ENCODE data around the gene HNRNPM. TPM values are rescaled to one million over a fixed set of nuclear protein-coding genes. Genes with fewer than 3 reads are reported as not detected.

Gene HNRNPM
- total RNA-seq, 3 donors from 2014 or later (not counting 1 experiment from before 2014, with no cell fraction given) = 272 to 300 (median 299) TPM

DNA sequence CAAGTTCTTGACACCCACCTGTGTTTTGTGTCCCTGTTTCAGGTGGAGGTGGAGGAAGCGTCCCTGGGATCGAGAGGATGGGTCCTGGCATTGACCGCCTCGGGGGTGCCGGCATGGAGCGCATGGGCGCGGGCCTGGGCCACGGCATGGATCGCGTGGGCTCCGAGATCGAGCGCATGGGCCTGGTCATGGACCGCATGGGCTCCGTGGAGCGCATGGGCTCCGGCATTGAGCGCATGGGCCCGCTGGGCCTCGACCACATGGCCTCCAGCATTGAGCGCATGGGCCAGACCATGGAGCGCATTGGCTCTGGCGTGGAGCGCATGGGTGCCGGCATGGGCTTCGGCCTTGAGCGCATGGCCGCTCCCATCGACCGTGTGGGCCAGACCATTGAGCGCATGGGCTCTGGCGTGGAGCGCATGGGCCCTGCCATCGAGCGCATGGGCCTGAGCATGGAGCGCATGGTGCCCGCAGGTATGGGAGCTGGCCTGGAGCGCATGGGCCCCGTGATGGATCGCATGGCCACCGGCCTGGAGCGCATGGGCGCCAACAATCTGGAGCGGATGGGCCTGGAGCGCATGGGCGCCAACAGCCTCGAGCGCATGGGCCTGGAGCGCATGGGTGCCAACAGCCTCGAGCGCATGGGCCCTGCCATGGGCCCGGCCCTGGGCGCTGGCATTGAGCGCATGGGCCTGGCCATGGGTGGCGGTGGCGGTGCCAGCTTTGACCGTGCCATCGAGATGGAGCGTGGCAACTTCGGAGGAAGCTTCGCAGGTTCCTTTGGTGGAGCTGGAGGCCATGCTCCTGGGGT is 41.0 kb downstream of the HNRNPM start:
- TF ChIP-seq CTCF (IDR thresholded peaks at IDR 0.05) = no peak
- H3K36me3 Mint-ChIP-seq = no peaks in the 10 kb centered on the region
- peaks cover 51% of the 10 kb centered on the region for H3K36me3 ChIP-seq (ENCODE audit: control insufficient read depth, insufficient read depth, low read length)
- intact Hi-C loops (cut with micrococcal nuclease) = no loop called here
- H3K9me3 ChIP-seq (ENCODE audit: control insufficient read depth, insufficient read depth, low read length) = no peaks in the 10 kb centered on the region
- WGBS (ENCODE audit: insufficient coverage) = 97% methylated on average over 62 of the region's 62 CpGs
- no peaks in the 10 kb centered on the region for H3K27me3 Mint-ChIP-seq (ENCODE audit: low read depth in 2 of 2)
- H3K4me1 ChIP-seq (ENCODE audit: control insufficient read depth, insufficient read depth, low read length) = peaks cover 37% of the 10 kb centered on the region
- DNase-seq (no peak), ATAC-seq (no peak)
- no peaks in the 10 kb centered on the region for H3K9me3 Mint-ChIP-seq
- no peak overlapping the region for H3K27ac ChIP-seq (ENCODE audit: low read length)
- H3K4me3 Mint-ChIP-seq = no peak overlapping the region
- H3K4me1 Mint-ChIP-seq = peaks cover 36 to 50% of the 10 kb centered on the region in 2 donors
- H3K4me3 ChIP-seq (ENCODE audit: low read length) = no peak overlapping the region
- peak overlapping the region; percentile 86 to 92 for H3K27ac Mint-ChIP-seq
- H3K27me3 ChIP-seq (ENCODE audit: control insufficient read depth, insufficient read depth, low read length) = no peaks in the 10 kb centered on the region

DNA sequence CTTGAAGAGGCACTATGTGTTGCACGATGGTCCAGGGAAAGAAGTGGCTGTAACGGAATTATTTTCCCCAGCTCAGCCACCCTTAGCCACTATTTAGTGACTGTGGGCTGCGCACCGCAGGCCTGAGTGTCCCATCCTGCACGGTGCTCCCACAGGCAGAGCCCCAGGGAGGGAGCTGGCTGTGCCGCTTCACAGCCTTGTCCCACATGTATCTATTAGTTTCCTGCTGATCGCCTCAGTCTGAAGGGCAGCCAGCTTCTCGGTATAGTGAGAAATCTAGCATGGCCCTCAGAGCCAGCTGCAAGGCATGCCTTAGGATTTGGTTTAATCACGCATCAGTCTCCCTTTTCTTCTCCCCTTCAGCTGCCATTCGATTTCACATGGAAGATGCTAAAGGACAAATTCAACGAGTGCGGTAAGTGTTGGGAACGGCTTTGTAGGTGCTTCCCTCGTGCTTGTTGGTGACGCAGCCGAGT is 41.9 kb downstream of the HNRNPM start:
- Histone ChIP-seq H3K36me3 (ENCODE audit: control insufficient read depth, insufficient read depth, low read length) (peaks cover 47% of the 10 kb centered on the region), H3K27ac (ENCODE audit: low read length) (peak overlapping the region; percentile 62), H3K9me3 (ENCODE audit: control insufficient read depth, insufficient read depth, low read length) (no peaks in the 10 kb centered on the region), H3K4me3 (ENCODE audit: low read length) (no peak overlapping the region), H3K27me3 (ENCODE audit: control insufficient read depth, insufficient read depth, low read length) (no peaks in the 10 kb centered on the region), H3K4me1 (ENCODE audit: control insufficient read depth, insufficient read depth, low read length) (peaks cover 29% of the 10 kb centered on the region)
- Mint-ChIP-seq H3K9me3 (no peaks in the 10 kb centered on the region), H3K27ac (peak overlapping the region; percentile 86 to 92), H3K36me3 (no peaks in the 10 kb centered on the region), H3K4me1 (peaks cover 26 to 45% of the 10 kb centered on the region in 2 donors), H3K27me3 (ENCODE audit: low read depth in 2 of 2) (no peaks in the 10 kb centered on the region), H3K4me3 (no peak overlapping the region)
- ATAC-seq (no peak), DNase-seq (no peak)
- TF ChIP-seq CTCF (IDR thresholded peaks at IDR 0.05) = no peak
- intact Hi-C loops (cut with micrococcal nuclease) = no loop called here
- WGBS (ENCODE audit: insufficient coverage) = 86% methylated on average over 16 of the region's 16 CpGs

DNA sequence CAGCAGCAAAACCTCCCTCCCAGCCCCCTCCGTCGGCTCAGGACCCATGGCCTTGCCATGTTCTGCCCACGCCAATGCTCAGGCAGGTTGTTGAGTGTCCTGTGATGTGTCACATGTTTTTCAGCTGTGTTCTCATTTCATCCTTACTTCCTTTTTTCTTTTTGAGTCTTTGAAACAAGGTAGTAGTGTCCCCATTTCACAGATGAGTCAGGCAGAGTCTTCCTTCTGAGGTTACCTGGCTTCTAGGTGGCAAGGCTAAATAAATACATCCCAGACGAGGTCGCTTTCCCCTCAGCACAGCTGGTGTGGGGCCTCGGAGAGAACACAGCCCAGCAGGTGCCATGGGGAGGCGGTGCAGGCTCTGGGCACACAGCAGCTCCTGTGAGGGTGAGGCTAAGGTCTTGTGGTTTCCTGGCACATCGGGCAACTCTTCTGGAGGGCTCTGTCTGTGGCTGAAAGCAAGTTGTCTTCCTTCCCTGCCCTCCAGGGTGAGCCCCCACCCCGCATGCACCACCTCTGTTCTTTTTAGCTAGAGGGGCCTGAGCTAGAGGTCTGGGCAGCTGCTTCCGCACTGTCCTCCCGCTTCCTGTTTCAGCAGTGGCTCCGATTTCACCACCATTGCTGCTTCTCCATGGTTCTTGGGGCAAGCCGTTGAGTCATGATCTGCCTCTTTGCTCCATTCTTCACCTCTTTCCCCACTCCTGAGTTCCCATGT is 42.5 kb downstream of the HNRNPM start:
- Histone ChIP-seq H3K36me3 (ENCODE audit: control insufficient read depth, insufficient read depth, low read length) (peaks cover 43% of the 10 kb centered on the region), H3K4me1 (ENCODE audit: control insufficient read depth, insufficient read depth, low read length) (peaks cover 29% of the 10 kb centered on the region), H3K9me3 (ENCODE audit: control insufficient read depth, insufficient read depth, low read length) (no peaks in the 10 kb centered on the region), H3K27me3 (ENCODE audit: control insufficient read depth, insufficient read depth, low read length) (no peaks in the 10 kb centered on the region), H3K4me3 (ENCODE audit: low read length) (no peak overlapping the region), H3K27ac (ENCODE audit: low read length) (peak overlapping the region; percentile 62)
- DNase-seq = peak; percentile 38 to 77
- Mint-ChIP-seq H3K4me3 (peak overlapping the region; percentile 82), H3K36me3 (no peaks in the 10 kb centered on the region), H3K27ac (peak overlapping the region; percentile 86 to 92), H3K27me3 (ENCODE audit: low read depth in 2 of 2) (no peaks in the 10 kb centered on the region), H3K4me1 (peaks cover 26 to 41% of the 10 kb centered on the region in 2 donors), H3K9me3 (no peaks in the 10 kb centered on the region)
- WGBS (ENCODE audit: insufficient coverage) = 7% methylated on average over 13 of the region's 13 CpGs
- no peak for TF ChIP-seq CTCF (IDR thresholded peaks at IDR 0.05)
- intact Hi-C loops (cut with micrococcal nuclease) = no loop called here
- ATAC-seq = peak; percentile 77 to 84 (median 77)

All from natural killer cell (primary cell).